ENCODE data around the gene PRDM5. TPM values are rescaled to one million over a fixed set of nuclear protein-coding genes. Genes with fewer than 3 reads are reported as not detected.

The PRDM5 gene
- total RNA-seq, 5 donors from 2014 or later (not counting 1 experiment from before 2014, with no cell fraction given) = 0.47 to 1.4 (median 0.86) TPM; not detected in 1

DNA sequence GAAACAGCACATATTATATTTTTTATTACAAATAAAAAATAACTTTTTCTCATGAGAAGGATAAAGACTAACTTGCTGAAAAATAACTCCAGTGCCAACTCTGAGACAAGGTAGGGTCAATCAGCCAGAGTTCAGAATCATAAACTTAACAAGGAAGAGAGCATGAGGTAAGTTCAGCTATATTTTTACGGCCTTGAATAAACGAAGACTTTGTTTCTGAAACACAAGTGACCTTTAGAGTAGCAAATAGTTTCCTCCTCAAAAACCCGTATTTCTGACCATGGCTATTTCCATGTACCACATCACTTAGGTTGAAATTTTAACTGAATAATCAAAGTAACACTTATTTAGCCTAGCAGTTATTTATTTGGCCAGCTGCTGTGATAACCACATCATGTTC is 45.5 kb downstream of the PRDM5 start:
- Histone ChIP-seq H3K9me3 (no peaks in the 10 kb centered on the region), H3K36me3 (ENCODE audit: control insufficient read depth in 2 of 2, extremely low read depth in 1 of 2, insufficient read depth in 1 of 2, low read length in 1 of 2) (no peaks in the 10 kb centered on the region), H3K27ac (ENCODE audit: low read length) (no peak overlapping the region), H3K4me1 (ENCODE audit: control insufficient read depth in 1 of 2, extremely low read depth in 1 of 2, insufficient read depth in 2 of 2, low read length in 2 of 2) (no peaks in the 10 kb centered on the region), H3K27me3 (replicated peaks in 1 of 2; ENCODE audit: control insufficient read depth in 2 of 2, extremely low read depth in 1 of 2, insufficient read depth in 2 of 2, low read length in 1 of 2) (peaks cover 0 to 2% of the 10 kb centered on the region in 2 experiments), H3K4me3 (ENCODE audit: control insufficient read depth in 1 of 2, extremely low read depth in 1 of 2, low read length in 1 of 2) (no peak overlapping the region)
- 90% methylated on average over 3 of the region's 3 CpGs for WGBS (ENCODE audit: insufficient coverage)
- ATAC-seq (replicated peaks in 1 of 4) (no peak), DNase-seq (no peak)
- Mint-ChIP-seq H3K4me3 (no peak overlapping the region), H3K36me3 (no peaks in the 10 kb centered on the region), H3K27ac (no peak overlapping the region), H3K9me3 (peaks cover 0 to 5% (median 0%) of the 10 kb centered on the region in 3 donors), H3K4me1 (no peaks in the 10 kb centered on the region), H3K27me3 (no peaks in the 10 kb centered on the region)
- ChIA-PET POLR2A (no interaction called here), CTCF (no interaction called here)

DNA sequence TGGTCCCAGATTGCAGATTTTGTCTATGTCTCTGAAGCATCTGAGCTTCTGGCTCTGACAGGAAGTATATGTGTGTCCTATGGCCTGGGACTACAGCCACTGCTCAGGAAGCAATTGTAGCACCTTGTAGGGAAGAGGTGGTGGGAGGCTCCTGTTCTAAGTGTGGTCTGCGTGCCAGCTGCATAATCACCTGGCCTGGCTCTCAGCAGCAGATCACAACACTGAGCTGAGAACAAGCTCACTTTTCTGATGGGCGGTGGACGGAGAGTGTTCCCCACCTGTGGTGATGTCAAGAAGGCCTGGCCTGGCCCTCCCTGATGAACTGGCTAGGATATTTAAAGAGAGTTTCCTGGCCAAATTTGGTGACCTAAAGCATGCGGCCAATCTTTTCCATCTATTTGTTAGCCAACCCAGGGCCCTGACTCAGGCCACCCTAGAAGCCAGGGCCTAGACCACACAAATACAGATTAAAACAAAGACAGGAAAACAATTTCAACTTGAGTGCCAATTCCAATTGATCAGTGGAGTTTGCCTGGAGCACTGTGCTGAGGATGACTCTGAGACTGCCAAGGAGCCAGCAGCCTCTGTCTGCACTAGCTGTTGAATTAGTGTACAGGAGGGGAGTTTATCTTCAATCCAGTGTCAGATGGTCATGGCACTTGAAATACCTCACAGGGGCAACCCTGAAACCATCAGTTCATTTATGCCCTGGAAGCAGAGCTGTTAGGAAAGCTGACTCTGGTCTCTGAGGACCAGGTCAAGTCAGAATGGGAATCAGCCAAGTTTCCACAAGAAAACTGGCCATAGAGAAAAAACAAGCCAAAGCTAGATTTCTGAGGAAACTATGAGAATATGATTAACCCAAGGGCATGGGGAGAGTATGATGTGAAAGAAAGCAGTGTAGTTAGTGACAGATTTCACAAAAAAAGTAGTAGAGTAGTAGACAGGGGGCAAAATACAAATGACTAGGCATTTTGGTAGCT is 47.4 kb downstream of the PRDM5 start:
- Mint-ChIP-seq H3K27ac (no peak overlapping the region), H3K36me3 (no peaks in the 10 kb centered on the region), H3K27me3 (no peaks in the 10 kb centered on the region), H3K4me3 (no peak overlapping the region), H3K9me3 (peaks cover 0 to 5% (median 0%) of the 10 kb centered on the region in 3 donors), H3K4me1 (no peaks in the 10 kb centered on the region)
- DNase-seq (no peak), ATAC-seq (replicated peaks in 1 of 4) (no peak)
- no peaks in the 10 kb centered on the region for H3K36me3 ChIP-seq (ENCODE audit: control insufficient read depth in 2 of 2, extremely low read depth in 1 of 2, insufficient read depth in 1 of 2, low read length in 1 of 2)
- H3K9me3 ChIP-seq = no peaks in the 10 kb centered on the region
- H3K27ac ChIP-seq (ENCODE audit: low read length) = no peak overlapping the region
- WGBS (ENCODE audit: insufficient coverage) = 100% methylated on average over 3 of the region's 4 CpGs
- POLR2A ChIA-PET = interaction anchor here in 1 of 2 donors (0.5 kb wide), 1 partner anchor 262 kb away, joined by 3 read pairs; no protein-coding TSS in a partner anchor
- H3K4me1 ChIP-seq (ENCODE audit: control insufficient read depth in 1 of 2, extremely low read depth in 1 of 2, insufficient read depth in 2 of 2, low read length in 2 of 2) = no peaks in the 10 kb centered on the region
- H3K27me3 ChIP-seq (replicated peaks in 1 of 2; ENCODE audit: control insufficient read depth in 2 of 2, extremely low read depth in 1 of 2, insufficient read depth in 2 of 2, low read length in 1 of 2) = no peaks in the 10 kb centered on the region
- H3K4me3 ChIP-seq (ENCODE audit: control insufficient read depth in 1 of 2, extremely low read depth in 1 of 2, low read length in 1 of 2) = no peak overlapping the region
- CTCF ChIA-PET = interaction anchor here in 1 of 2 donors (0.6 kb wide), 1 partner anchor 262 kb away, joined by 8 read pairs; no protein-coding TSS in a partner anchor

DNA sequence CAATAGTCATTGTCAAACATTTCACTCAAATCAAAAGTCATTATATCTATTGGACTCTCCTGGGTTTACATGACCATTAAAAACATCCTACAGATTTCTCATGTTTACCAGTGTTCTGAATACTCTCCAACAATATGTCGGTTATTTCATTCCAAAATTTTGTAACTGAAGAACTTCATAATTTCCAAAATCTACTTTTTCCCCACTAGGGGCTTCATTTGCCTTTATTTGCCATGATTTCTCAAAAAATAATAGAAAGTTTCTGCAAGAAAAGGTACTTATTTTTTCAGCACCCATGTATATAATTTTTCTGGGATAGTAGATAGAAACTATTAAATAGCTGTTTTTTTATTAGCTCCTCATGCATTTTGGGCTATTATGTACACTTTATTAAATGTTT is 49.0 kb downstream of the PRDM5 start:
- CTCF ChIA-PET = no interaction called here

DNA sequence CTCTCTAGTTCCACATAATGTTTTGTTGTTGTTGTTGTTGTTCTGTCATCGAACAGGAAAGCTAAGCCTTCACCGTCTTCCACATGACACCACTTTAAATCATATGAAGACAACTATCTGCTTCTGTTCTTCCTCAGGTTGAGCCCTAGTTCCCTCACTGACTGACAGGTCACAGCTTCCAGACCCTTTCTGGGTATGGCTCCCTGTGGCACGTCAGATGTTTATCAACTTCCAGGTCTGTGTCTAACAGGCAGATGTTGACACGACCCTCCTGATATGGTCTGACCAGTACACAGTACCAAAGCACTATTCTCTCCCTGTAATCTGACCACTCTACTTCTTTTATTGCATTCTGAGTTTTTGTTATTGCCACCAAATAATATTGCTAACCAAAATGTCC is 51.4 kb downstream of the PRDM5 start:
- H3K9me3 ChIP-seq = no peaks in the 10 kb centered on the region
- no peak overlapping the region for H3K27ac Mint-ChIP-seq
- WGBS (ENCODE audit: insufficient coverage) = 60% methylated on average over 1 of the region's 4 CpGs
- H3K4me3 Mint-ChIP-seq = no peak overlapping the region
- no peak overlapping the region for H3K4me3 ChIP-seq (ENCODE audit: control insufficient read depth in 1 of 2, extremely low read depth in 1 of 2, low read length in 1 of 2)
- H3K4me1 Mint-ChIP-seq = no peaks in the 10 kb centered on the region
- H3K27me3 ChIP-seq (replicated peaks in 1 of 2; ENCODE audit: control insufficient read depth in 2 of 2, extremely low read depth in 1 of 2, insufficient read depth in 2 of 2, low read length in 1 of 2) = no peaks in the 10 kb centered on the region
- CTCF ChIA-PET = no interaction called here
- no peak for DNase-seq
- no peak overlapping the region for H3K27ac ChIP-seq (ENCODE audit: low read length)
- no peaks in the 10 kb centered on the region for H3K27me3 Mint-ChIP-seq
- no peaks in the 10 kb centered on the region for H3K4me1 ChIP-seq (ENCODE audit: control insufficient read depth in 1 of 2, extremely low read depth in 1 of 2, insufficient read depth in 2 of 2, low read length in 2 of 2)
- ATAC-seq (replicated peaks in 1 of 4) = no peak
- H3K9me3 Mint-ChIP-seq = no peaks in the 10 kb centered on the region
- no peaks in the 10 kb centered on the region for H3K36me3 Mint-ChIP-seq
- no peaks in the 10 kb centered on the region for H3K36me3 ChIP-seq (ENCODE audit: control insufficient read depth in 2 of 2, extremely low read depth in 1 of 2, insufficient read depth in 1 of 2, low read length in 1 of 2)
- POLR2A ChIA-PET = no interaction called here

More for the DNA sequence above, 49.0 kb downstream of the PRDM5 start:
- H3K36me3 Mint-ChIP-seq = no peaks in the 10 kb centered on the region
- H3K27me3 Mint-ChIP-seq = no peaks in the 10 kb centered on the region
- POLR2A ChIA-PET = no interaction called here
- Histone ChIP-seq H3K4me3 (ENCODE audit: control insufficient read depth in 1 of 2, extremely low read depth in 1 of 2, low read length in 1 of 2) (no peak overlapping the region), H3K36me3 (ENCODE audit: control insufficient read depth in 2 of 2, extremely low read depth in 1 of 2, insufficient read depth in 1 of 2, low read length in 1 of 2) (no peaks in the 10 kb centered on the region), H3K4me1 (ENCODE audit: control insufficient read depth in 1 of 2, extremely low read depth in 1 of 2, insufficient read depth in 2 of 2, low read length in 2 of 2) (no peaks in the 10 kb centered on the region), H3K9me3 (no peaks in the 10 kb centered on the region), H3K27me3 (replicated peaks in 1 of 2; ENCODE audit: control insufficient read depth in 2 of 2, extremely low read depth in 1 of 2, insufficient read depth in 2 of 2, low read length in 1 of 2) (no peaks in the 10 kb centered on the region), H3K27ac (ENCODE audit: low read length) (no peak overlapping the region)
- ATAC-seq (replicated peaks in 1 of 4) (no peak), DNase-seq (no peak)
- H3K27ac Mint-ChIP-seq = no peak overlapping the region
- H3K9me3 Mint-ChIP-seq = peaks cover 0 to 2% (median 0%) of the 10 kb centered on the region in 3 donors
- WGBS (ENCODE audit: insufficient coverage) = no CpG with 5 or more reads among the region's 1 CpG
- H3K4me1 Mint-ChIP-seq = no peaks in the 10 kb centered on the region
- no peak overlapping the region for H3K4me3 Mint-ChIP-seq

DNA sequence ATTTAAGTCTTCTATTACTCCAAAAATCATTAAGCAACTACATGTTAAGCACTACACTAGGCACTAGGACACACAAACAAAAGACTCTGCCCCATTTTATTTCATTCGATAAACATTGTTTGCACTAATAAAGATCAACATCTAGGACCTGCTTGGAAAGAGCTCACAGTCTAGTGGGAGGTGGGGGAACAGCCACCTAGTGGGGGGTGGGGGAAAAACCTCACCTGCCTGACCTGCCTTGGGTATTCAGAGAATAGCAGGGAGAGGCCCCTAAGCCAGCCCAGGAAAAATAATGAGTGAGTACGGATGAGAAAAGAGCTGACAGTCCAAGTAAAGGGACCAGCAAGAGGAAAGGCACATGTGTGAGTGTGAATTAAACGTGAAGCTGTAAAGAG is 52.2 kb downstream of the PRDM5 start:
- ATAC-seq (replicated peaks in 1 of 4) (no peak), DNase-seq (no peak)
- Histone ChIP-seq H3K36me3 (ENCODE audit: control insufficient read depth in 2 of 2, extremely low read depth in 1 of 2, insufficient read depth in 1 of 2, low read length in 1 of 2) (no peaks in the 10 kb centered on the region), H3K27ac (ENCODE audit: low read length) (no peak overlapping the region), H3K9me3 (no peaks in the 10 kb centered on the region), H3K4me3 (ENCODE audit: control insufficient read depth in 1 of 2, extremely low read depth in 1 of 2, low read length in 1 of 2) (no peak overlapping the region), H3K27me3 (replicated peaks in 1 of 2; ENCODE audit: control insufficient read depth in 2 of 2, extremely low read depth in 1 of 2, insufficient read depth in 2 of 2, low read length in 1 of 2) (no peaks in the 10 kb centered on the region), H3K4me1 (ENCODE audit: control insufficient read depth in 1 of 2, extremely low read depth in 1 of 2, insufficient read depth in 2 of 2, low read length in 2 of 2) (no peaks in the 10 kb centered on the region)
- H3K9me3 Mint-ChIP-seq = no peaks in the 10 kb centered on the region
- no peaks in the 10 kb centered on the region for H3K36me3 Mint-ChIP-seq
- 82% methylated on average over 2 of the region's 3 CpGs for WGBS (ENCODE audit: insufficient coverage)
- H3K4me1 Mint-ChIP-seq = no peaks in the 10 kb centered on the region
- H3K4me3 Mint-ChIP-seq = no peak overlapping the region
- no peaks in the 10 kb centered on the region for H3K27me3 Mint-ChIP-seq
- POLR2A ChIA-PET = no interaction called here
- no peak overlapping the region for H3K27ac Mint-ChIP-seq
- CTCF ChIA-PET = interaction anchor here in 1 of 2 donors (0.6 kb wide), 1 partner anchor 185 kb away, joined by 5 read pairs; no protein-coding TSS in a partner anchor

DNA sequence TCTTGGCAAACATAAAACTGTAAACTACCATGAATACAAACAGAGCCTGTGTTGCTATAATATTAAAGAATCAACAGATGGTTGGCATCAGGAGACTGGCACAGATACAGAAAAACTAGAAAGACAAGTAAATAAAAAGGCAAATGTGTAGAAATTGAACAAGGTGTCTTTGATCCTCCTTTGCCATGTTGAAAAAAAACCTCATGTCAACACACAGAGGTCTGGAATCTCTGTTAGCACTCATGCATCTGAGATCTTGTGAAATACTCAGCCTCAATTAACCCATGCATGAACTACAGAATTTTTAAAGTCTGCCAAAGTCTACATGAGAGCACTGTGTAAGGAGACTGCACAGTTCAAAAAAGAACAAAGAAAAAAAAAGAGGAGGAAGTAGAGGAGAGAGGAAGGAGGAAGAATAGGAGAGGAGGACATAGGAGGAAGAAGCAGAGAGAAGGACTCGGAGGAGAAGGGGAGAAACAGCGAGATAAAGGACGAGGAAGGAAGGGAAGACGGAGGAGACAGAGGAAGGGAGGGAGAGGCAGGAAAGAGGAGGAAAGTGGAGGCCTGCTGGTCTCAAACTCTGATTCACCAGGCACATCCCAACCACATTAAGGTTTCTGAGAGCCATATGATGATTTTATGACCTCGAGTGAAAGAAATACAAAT is 52.8 kb downstream of the PRDM5 start:
- H3K27ac Mint-ChIP-seq = no peak overlapping the region
- no peaks in the 10 kb centered on the region for H3K27me3 Mint-ChIP-seq
- no peak for ATAC-seq (replicated peaks in 1 of 4)
- Histone ChIP-seq H3K9me3 (no peaks in the 10 kb centered on the region), H3K27ac (ENCODE audit: low read length) (no peak overlapping the region), H3K4me3 (ENCODE audit: control insufficient read depth in 1 of 2, extremely low read depth in 1 of 2, low read length in 1 of 2) (no peak overlapping the region), H3K4me1 (ENCODE audit: control insufficient read depth in 1 of 2, extremely low read depth in 1 of 2, insufficient read depth in 2 of 2, low read length in 2 of 2) (no peaks in the 10 kb centered on the region), H3K27me3 (replicated peaks in 1 of 2; ENCODE audit: control insufficient read depth in 2 of 2, extremely low read depth in 1 of 2, insufficient read depth in 2 of 2, low read length in 1 of 2) (no peaks in the 10 kb centered on the region), H3K36me3 (ENCODE audit: control insufficient read depth in 2 of 2, extremely low read depth in 1 of 2, insufficient read depth in 1 of 2, low read length in 1 of 2) (no peaks in the 10 kb centered on the region)
- no peak for DNase-seq
- 66% methylated on average over 3 of the region's 5 CpGs for WGBS (ENCODE audit: insufficient coverage)
- POLR2A ChIA-PET = no interaction called here
- H3K4me3 Mint-ChIP-seq = no peak overlapping the region
- no peaks in the 10 kb centered on the region for H3K9me3 Mint-ChIP-seq
- H3K4me1 Mint-ChIP-seq = no peaks in the 10 kb centered on the region
- H3K36me3 Mint-ChIP-seq = no peaks in the 10 kb centered on the region
- CTCF ChIA-PET = interaction anchor here in 1 of 2 donors (0.6 kb wide), 1 partner anchor 185 kb away, joined by 5 read pairs; no protein-coding TSS in a partner anchor

Measured in T-cell (primary cell).